ENCODE results near the gene OR3A2.
"Not testable (repeated sequence)": the region's sequence is repeated elsewhere in the genome, so short reads cannot be mapped to it uniquely, and the experiment has no call there.

Gene OR3A2

GRCh38 chr17:3335876-3336275, 50.2 kb downstream of the OR3A2 start:
- POLR2A ChIA-PET: no interaction called here
- no peak for TF ChIP-seq CTCF (IDR thresholded peaks at IDR 0.05; ENCODE audit: control extremely low read depth, extremely low read depth, low read depth, missing control alignments)
- no peak for DNase-seq (ENCODE audit: extremely low spot score)
- CTCF ChIA-PET: no interaction called here

- no peak for DNase-seq (ENCODE audit: extremely low spot score)
- POLR2A ChIA-PET: no interaction called here
- CTCF ChIA-PET: no interaction called here
- TF ChIP-seq CTCF (IDR thresholded peaks at IDR 0.05; ENCODE audit: control extremely low read depth, extremely low read depth, low read depth, missing control alignments): no peak
These were observed 67.8 kb downstream of the OR3A2 start for GRCh38 chr17:3318336-3318735.

GRCh38 chr17:3316836-3317235, 69.3 kb downstream of the OR3A2 start:
- no peak for TF ChIP-seq CTCF (IDR thresholded peaks at IDR 0.05; ENCODE audit: control extremely low read depth, extremely low read depth, low read depth, missing control alignments)
- no peak for DNase-seq (ENCODE audit: extremely low spot score)
- ChIA-PET POLR2A (no interaction called here), CTCF (no interaction called here)

- TF ChIP-seq CTCF (IDR thresholded peaks at IDR 0.05; ENCODE audit: control extremely low read depth, extremely low read depth, low read depth, missing control alignments): no peak
- ChIA-PET POLR2A (no interaction called here), CTCF (no interaction called here)
- no peak for DNase-seq (ENCODE audit: extremely low spot score)
These were observed 77.5 kb downstream of the OR3A2 start for GRCh38 chr17:3308603-3309002.

GRCh38 chr17:3298260-3298659, 87.8 kb downstream of the OR3A2 start, which contains the start of gene OR3A1:
Gene OR3A1, minus strand, starts transcription at chr17:3298360. Its CDS starts 5,778 bp downstream, at chr17:3292582.
- no peak for TF ChIP-seq CTCF (IDR thresholded peaks at IDR 0.05; ENCODE audit: control extremely low read depth, extremely low read depth, low read depth, missing control alignments)
- no peak for DNase-seq (ENCODE audit: extremely low spot score)
- POLR2A ChIA-PET: no interaction called here
- CTCF ChIA-PET: no interaction called here

- ChIA-PET CTCF (no interaction called here), POLR2A (no interaction called here)
- no peak for TF ChIP-seq CTCF (IDR thresholded peaks at IDR 0.05; ENCODE audit: control extremely low read depth, extremely low read depth, low read depth, missing control alignments)
- no peak for DNase-seq (ENCODE audit: extremely low spot score)
These were observed 90.5 kb downstream of the OR3A2 start for GRCh38 chr17:3295632-3296031.

GRCh38 chr17:3293548-3293947, 92.6 kb downstream of the OR3A2 start:
- POLR2A ChIA-PET; DNase-seq (ENCODE audit: extremely low spot score); CTCF ChIA-PET: not testable (repeated sequence)
